ENCODE results near the gene GPC6. TPM values are rescaled to one million over a fixed set of nuclear protein-coding genes. Genes with fewer than 3 reads are reported as not detected.

The GPC6 gene
- total RNA-seq, 1 donor from 2014 or later: 8.4 TPM

DNA sequence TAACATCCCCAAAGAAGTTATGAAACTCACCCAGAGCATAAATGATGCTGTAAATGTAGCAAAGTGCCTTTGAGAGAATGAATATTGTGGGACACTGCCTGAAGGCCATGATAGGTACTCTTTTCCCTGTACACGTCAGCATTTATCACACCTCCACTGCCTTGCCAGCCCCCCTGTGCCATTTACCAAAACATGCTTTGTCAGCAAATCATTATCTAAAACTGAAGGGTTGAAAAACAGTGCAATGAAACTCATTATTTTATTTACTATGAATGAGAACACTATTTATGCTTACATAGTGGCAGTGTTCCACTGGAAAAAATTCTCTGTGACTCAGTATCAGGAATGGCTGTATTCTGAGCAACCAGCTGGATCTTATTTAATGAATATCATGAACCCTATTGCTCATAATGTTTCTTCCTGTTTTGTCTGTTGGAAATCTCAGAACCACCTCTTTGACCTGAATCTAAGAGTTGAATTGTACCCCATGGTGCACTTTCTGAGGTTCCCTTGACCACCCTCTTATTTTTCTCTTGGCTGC, 688.7 kb downstream of the GPC6 start:
- no peaks in the 10 kb centered on the region for H3K27me3 ChIP-seq
- no peaks in the 10 kb centered on the region for H3K9me3 ChIP-seq
- H3K27ac ChIP-seq: no peak overlapping the region
- no peak for DNase-seq
- TF ChIP-seq, protein P1, sequence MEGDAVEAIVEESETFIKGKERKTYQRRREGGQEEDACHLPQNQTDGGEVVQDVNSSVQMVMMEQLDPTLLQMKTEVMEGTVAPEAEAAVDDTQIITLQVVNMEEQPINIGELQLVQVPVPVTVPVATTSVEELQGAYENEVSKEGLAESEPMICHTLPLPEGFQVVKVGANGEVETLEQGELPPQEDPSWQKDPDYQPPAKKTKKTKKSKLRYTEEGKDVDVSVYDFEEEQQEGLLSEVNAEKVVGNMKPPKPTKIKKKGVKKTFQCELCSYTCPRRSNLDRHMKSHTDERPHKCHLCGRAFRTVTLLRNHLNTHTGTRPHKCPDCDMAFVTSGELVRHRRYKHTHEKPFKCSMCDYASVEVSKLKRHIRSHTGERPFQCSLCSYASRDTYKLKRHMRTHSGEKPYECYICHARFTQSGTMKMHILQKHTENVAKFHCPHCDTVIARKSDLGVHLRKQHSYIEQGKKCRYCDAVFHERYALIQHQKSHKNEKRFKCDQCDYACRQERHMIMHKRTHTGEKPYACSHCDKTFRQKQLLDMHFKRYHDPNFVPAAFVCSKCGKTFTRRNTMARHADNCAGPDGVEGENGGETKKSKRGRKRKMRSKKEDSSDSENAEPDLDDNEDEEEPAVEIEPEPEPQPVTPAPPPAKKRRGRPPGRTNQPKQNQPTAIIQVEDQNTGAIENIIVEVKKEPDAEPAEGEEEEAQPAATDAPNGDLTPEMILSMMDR (IDR thresholded peaks at IDR 0.05): no peak
- no peaks in the 10 kb centered on the region for H3K36me3 ChIP-seq
- no peak for ATAC-seq
- H3K4me3 ChIP-seq: no peak overlapping the region
- H3K4me1 ChIP-seq: no peaks in the 10 kb centered on the region
- intact Hi-C loops (cut with DNase I): no loop called here

DNA sequence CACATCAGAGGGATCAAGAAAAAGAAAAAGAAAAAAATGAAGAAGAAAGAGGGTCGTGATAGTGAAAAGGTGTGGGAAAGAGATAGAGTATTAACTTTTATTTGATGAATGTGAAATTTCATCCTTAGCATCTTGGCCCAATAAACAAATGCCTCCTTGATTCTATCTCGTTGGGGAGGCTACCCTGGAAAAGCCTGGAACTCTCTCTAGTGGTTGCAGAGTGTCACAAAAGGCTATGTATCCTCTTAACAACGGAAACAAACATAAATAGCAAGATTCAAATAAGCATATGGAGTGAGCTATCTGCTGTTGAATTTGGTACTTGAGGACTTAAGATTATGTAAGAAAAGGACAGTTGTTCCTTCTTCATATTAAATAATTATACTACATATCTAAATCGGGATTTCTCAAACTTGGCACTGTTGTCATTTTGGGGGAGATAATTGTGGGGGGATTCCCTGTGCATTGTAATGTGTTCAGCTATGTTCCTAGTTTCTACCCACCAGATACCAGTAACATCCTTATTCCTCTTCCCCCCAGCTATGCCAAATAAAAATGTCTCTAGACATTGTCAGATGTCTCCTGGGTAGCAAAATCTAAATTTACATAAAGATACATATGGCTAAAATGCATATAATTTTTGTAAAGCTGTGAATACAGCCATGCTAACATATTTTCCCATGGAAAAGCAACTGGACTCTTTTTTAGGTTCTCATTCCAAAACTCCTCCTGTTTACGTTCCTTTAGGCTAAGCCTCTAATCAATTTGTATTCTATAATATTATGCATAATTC, 695.7 kb downstream of the GPC6 start:
- TF ChIP-seq, protein P1 (IDR thresholded peaks at IDR 0.05): no peak
- intact Hi-C loops (cut with DNase I): no loop called here
- Histone ChIP-seq H3K4me3 (no peak overlapping the region), H3K27me3 (no peaks in the 10 kb centered on the region), H3K4me1 (no peaks in the 10 kb centered on the region), H3K27ac (no peak overlapping the region), H3K36me3 (no peaks in the 10 kb centered on the region), H3K9me3 (no peaks in the 10 kb centered on the region)
- no peak for DNase-seq
- ATAC-seq: no peak

DNA sequence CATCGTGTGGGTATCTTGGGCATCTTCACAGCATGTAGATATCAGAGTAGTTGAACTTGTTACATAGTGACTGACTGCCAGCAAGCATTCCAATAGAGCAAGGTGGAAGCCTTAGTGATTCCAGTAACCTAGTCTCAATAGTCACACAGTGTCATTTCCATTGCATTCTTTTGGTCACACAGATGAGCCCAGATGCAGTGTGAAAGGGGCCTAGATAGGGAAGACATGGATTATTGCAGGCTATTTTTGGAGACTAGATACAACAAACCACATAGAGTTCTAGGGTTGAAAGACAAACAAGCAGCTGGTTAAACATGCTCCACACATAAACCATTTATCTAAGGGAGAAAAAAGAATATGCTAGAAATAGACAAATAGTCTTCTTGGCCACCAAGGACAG, 699.4 kb downstream of the GPC6 start:
- TF ChIP-seq, protein P1 (IDR thresholded peaks at IDR 0.05): no peak
- no peak overlapping the region for H3K27ac ChIP-seq
- no peaks in the 10 kb centered on the region for H3K36me3 ChIP-seq
- intact Hi-C loops (cut with DNase I): no loop called here
- no peak overlapping the region for H3K4me3 ChIP-seq
- no peaks in the 10 kb centered on the region for H3K9me3 ChIP-seq
- no peaks in the 10 kb centered on the region for H3K4me1 ChIP-seq
- no peak for ATAC-seq
- no peaks in the 10 kb centered on the region for H3K27me3 ChIP-seq
- no peak for DNase-seq

DNA sequence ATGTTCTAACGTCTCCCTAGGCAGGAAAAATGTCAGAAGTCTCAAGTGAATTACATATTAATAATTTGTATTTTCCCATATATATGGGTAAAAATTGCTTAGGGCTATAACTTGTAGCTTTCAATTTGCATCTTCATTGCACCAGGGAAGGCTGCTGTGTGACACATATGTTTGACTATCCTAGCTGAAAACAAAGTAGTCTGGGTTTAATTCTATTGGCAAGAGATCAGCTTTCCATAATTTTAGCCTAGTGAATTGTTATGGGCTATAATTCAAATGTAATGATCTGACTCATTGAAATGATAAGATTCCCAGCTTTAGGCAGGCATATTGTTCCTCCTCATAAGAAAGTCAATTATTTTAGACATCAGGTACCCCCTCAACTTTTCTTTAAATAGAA, 699.8 kb downstream of the GPC6 start:
- H3K4me1 ChIP-seq: no peaks in the 10 kb centered on the region
- TF ChIP-seq, protein P1 (IDR thresholded peaks at IDR 0.05): no peak
- no peaks in the 10 kb centered on the region for H3K27me3 ChIP-seq
- no peak overlapping the region for H3K4me3 ChIP-seq
- ATAC-seq (no peak), DNase-seq (no peak)
- intact Hi-C loops (cut with DNase I): no loop called here
- no peaks in the 10 kb centered on the region for H3K36me3 ChIP-seq
- no peak overlapping the region for H3K27ac ChIP-seq
- no peaks in the 10 kb centered on the region for H3K9me3 ChIP-seq

DNA sequence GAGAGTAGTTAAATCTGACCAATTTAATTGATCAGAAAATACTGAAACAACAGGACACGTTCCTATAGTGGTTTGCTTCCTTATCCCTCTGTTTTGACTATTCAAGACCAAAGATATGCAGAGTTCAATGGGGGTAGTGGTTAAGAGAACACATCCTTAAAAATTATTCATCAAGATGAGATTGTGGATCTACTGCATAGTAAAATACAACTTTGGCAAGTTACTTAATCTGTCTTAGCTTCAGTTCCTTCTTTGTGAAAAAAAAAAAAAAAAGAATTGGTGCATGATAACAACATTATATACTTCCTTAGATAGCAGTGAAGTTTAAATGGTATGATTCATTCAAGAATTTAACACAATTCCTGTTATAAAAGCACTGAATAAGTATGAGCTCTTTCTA, 700.8 kb downstream of the GPC6 start:
- TF ChIP-seq, protein P1 (IDR thresholded peaks at IDR 0.05): no peak
- Histone ChIP-seq H3K4me3 (no peak overlapping the region), H3K27ac (no peak overlapping the region), H3K9me3 (no peaks in the 10 kb centered on the region), H3K27me3 (no peaks in the 10 kb centered on the region), H3K36me3 (no peaks in the 10 kb centered on the region), H3K4me1 (no peaks in the 10 kb centered on the region)
- ATAC-seq: no peak
- DNase-seq: no peak
- intact Hi-C loops (cut with DNase I): no loop called here

All from upper lobe of right lung (tissue), 1 donor.